GM12872 (cell line): ENCODE measurements around the gene UPF2.

ENCODE experiments used
- CTCF ChIP-seq: IDR thresholded peaks from 3 replicates; pipeline ENCODE4 v1.5.1; 2011; ENCODE audit warnings: low read depth, mild to moderate bottlenecking, low read length, moderate library complexity; ENCODE audit not compliant: insufficient read depth

Gene UPF2

GRCh38 chr10:11909618-11910017, 133.0 kb downstream of the UPF2 start:
- TF ChIP-seq CTCF = no peak

DNA sequence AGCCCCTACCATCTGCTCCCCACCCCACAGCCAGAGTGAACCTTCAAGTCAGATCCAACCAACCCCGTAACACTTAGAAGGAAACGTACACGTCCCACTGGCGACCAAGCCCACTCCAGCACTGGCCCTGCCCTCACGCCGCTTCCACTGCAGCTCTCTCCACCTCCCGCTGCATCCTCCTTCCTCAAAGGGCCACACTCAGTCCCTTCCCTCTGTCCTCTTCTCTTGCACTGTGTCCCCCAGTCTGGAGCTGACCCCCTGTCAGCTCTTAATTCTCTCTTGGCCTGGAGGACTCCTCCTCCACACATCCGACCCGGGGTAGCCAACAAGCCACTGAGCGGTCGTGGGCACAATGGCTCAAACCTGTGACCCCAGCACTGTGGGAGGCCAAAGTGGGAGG, 133.6 kb downstream of the UPF2 start:
- no peak for TF ChIP-seq CTCF

- TF ChIP-seq CTCF = no peak
These were observed 134.1 kb downstream of the UPF2 start for GRCh38 chr10:11908536-11908935.

- TF ChIP-seq CTCF = no peak
These were observed 134.7 kb downstream of the UPF2 start for GRCh38 chr10:11907914-11908313.

GRCh38 chr10:11906714-11907113, 135.9 kb downstream of the UPF2 start:
- no peak for TF ChIP-seq CTCF

DNA sequence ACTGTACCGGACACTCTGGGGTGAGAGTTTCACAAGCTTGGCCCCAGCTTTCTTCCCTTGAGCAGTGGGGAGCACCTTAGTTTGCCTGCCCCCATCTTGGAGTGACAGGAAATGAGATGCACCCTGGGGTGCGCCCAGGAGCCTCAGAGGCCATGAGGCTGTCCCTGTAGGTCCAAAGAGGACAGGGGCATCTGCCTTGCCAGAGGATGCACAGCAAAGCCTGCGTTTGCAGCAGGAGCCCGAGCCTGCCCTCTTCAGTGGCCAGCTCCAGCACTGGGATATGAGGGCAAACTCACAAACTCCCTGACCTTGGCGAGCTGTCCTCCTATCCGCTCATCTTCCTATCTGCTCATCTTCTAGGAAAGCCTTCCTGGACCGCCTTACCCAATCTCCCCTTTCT, 140.0 kb downstream of the UPF2 start:
- no peak for TF ChIP-seq CTCF

GRCh38 chr10:11901833-11902475, 140.7 kb downstream of the UPF2 start:
- no peak for TF ChIP-seq CTCF

- TF ChIP-seq CTCF = no peak
These were observed 141.2 kb downstream of the UPF2 start for GRCh38 chr10:11901454-11901832.
